Activated CD8-positive, alpha-beta memory T cell treated with anti-CD3 and anti-CD28 coated beads, Interleukin-2, amount 50 U/mL, for 1 hour (primary cell): ENCODE measurements around the gene PROM1.

Experiments used
- DNase-seq: peaks from one replicate; pipeline ENCODE4 v3.0.0-alpha.2; 2020; ENCODE audit errors: extremely low read depth

Gene PROM1

GRCh38 chr4:16062601-16063000 is 21.2 kb downstream of the PROM1 start:
- DNase-seq: no peak

GRCh38 chr4:16056681-16057385 is 27.0 kb downstream of the PROM1 start:
- DNase-seq: no peak

- DNase-seq: no peak
These were observed 27.9 kb downstream of the PROM1 start for GRCh38 chr4:16055873-16056272.

GRCh38 chr4:16055471-16055870 is 28.4 kb downstream of the PROM1 start:
- DNase-seq: no peak

- DNase-seq: no peak
These were observed 30.9 kb downstream of the PROM1 start for GRCh38 chr4:16052939-16053338.

GRCh38 chr4:16051980-16052379 is 31.8 kb downstream of the PROM1 start:
- no peak for DNase-seq

- DNase-seq: no peak
These were observed 32.7 kb downstream of the PROM1 start for GRCh38 chr4:16051132-16051531.

GRCh38 chr4:16050669-16051068 is 33.2 kb downstream of the PROM1 start:
- no peak for DNase-seq

GRCh38 chr4:16048619-16049419 is 35.0 kb downstream of the PROM1 start:
- DNase-seq: no peak

- no peak for DNase-seq
These were observed 38.1 kb downstream of the PROM1 start for GRCh38 chr4:16045687-16046086.

- no peak for DNase-seq
These were observed 40.0 kb downstream of the PROM1 start for GRCh38 chr4:16043642-16044498.

- DNase-seq: no peak
These were observed 44.7 kb downstream of the PROM1 start for GRCh38 chr4:16039139-16039538.

GRCh38 chr4:16037901-16038300 is 45.9 kb downstream of the PROM1 start:
- DNase-seq: no peak

- no peak for DNase-seq
These were observed 48.0 kb downstream of the PROM1 start for GRCh38 chr4:16035843-16036242.

- DNase-seq: no peak
These were observed 49.6 kb downstream of the PROM1 start for GRCh38 chr4:16034010-16034748.

- DNase-seq: no peak
These were observed 51.4 kb downstream of the PROM1 start for GRCh38 chr4:16032396-16032770.

GRCh38 chr4:16031546-16032395 is 52.1 kb downstream of the PROM1 start:
- no peak for DNase-seq

- DNase-seq: no peak
These were observed 53.9 kb downstream of the PROM1 start for GRCh38 chr4:16029886-16030285.

- DNase-seq: no peak
These were observed 54.6 kb downstream of the PROM1 start for GRCh38 chr4:16029262-16029661.

GRCh38 chr4:16027626-16028025 is 56.2 kb downstream of the PROM1 start:
- DNase-seq: no peak

GRCh38 chr4:16027114-16027513 is 56.7 kb downstream of the PROM1 start:
- no peak for DNase-seq
